HTR-8/SVneo (cell line): ENCODE data around the gene DOK3.
A peak's percentile ranks its signal among the peaks of the same experiment; 100 is the strongest.

Experiments used
- DNase-seq: peaks from one replicate; pipeline ENCODE4 v3.0.0; 2011; ENCODE audit warnings: low spot score, mixed read lengths; ENCODE audit not compliant: insufficient read length
- FAIRE-seq: peaks from 2 replicates; lab custom pipeline; 2011; peaks lifted over from hg19 to GRCh38; lab: Jason Lieb, UNC

The DOK3 gene

DNA sequence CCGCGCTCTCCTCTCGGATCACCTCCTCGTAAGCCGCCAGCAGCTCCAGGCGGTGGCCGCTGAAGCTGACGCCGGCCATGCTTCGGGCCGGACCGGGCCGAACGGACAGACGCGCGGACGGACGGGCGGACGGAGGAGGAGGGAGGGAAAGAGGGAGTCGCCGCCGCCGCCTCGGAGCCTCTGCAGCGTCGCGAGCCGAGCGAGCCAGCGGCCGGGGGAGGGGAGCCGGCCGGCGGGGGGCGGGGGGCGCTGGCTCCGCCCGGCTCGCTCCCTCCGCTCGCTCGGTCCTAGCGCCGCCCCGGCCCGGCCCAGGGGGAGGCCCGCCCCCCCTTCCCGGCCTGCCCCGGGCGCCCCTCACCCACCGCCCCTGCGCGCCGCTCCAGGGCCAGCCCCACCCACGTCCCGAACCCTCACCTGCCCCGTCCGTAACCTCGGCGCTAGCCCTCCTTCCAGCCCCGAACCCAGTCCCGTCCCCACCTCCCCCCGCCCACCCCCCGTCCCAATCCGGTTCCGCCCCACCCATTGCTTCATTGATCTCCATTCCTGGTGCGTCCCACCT is 36.1 kb downstream of the DOK3 start, which contains the start of gene DBN1:
TSS of gene DBN1 (minus strand) at position 192 of the 559 bp plus-strand sequence. CDS start at position 79, 113 bp downstream.
- no peak for DNase-seq
- no peak for FAIRE-seq

DNA sequence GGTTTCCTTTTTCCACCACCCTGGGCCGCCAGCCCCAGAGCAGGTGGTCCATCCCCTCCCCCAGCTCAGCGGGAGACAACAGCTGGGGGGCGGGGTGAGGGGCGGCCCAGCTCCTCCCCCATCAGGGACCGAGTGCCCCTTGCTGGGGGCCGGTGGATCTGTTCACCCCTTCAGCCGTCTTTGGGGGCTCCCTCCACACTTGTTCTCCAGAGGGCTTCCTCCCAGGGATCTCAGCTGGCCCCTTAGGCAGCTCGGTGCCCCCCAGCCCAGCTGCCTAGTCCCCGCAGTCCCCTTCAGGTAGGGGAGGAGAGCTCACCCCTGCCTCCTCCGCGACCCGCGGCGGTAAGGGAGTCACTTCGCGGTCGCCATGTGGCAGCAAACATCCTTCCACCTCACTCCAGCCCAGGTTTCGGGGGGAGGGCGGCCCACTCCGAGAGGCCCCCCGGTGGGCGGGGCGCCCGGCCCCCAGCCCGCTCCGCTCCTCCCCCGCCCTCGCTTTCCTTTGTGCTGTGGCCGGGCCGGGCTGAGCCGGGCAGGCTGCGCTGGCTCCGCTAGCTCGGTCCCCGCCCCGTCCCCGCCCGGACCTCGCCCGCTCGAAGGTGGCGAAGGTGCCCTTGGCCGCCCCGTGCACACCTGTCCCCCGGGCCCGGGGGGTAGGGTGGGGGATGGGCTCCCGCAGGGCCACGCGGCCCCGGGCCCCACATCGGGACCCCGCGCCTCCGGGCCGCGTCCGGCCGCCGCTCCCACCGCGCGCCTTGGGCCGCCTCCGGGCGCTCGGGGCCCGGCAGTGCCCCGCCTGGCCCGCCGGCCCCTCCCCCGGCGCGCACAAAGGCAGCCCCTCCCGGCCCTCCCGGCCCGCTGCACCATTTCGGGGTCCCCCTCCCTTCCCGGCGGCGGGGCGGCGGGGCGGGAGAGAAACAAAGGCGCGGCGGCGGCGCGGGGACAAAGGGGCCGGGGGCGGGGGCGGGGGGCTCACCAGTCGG is 36.9 kb downstream of the DOK3 start:
- DNase-seq (no peak), FAIRE-seq (peak; percentile 65)

DNA sequence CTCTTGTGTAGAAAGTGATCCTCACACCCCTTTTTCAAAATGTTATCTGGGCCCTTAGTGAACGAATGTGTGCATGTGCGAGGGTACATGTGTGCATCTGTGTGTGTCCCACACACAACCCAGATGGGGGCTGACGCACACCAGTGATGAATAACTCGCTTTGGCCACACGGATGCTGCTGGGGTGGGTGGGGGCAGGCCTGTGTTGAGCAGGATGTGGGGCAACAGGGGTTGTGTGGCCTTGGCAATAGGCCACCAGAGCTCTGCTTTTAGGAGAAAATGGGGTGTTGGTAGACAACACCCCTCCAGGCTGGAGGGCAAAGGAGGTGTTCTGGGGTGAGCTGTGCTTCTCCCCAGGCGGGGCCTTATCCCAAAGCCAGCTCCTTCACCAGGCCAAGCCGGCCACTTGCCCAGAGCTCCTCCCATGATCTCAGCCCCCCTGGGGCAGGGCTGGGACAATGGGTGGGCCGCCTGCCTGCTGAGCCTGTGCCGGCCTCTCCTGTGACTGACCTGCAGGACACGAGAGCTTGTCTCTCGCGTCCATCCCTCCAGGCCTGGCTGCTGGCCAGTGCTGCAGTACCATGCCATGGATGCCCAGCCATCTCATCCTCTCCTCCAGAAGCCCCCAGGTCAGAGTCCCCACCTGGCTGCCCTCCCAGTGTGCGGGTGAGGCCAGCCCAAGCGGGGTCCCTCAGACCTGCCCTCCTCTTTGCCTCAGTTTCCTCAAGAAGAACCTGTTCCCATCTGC is 37.8 kb downstream of the DOK3 start:
- no peak for DNase-seq
- FAIRE-seq = no peak

DNA sequence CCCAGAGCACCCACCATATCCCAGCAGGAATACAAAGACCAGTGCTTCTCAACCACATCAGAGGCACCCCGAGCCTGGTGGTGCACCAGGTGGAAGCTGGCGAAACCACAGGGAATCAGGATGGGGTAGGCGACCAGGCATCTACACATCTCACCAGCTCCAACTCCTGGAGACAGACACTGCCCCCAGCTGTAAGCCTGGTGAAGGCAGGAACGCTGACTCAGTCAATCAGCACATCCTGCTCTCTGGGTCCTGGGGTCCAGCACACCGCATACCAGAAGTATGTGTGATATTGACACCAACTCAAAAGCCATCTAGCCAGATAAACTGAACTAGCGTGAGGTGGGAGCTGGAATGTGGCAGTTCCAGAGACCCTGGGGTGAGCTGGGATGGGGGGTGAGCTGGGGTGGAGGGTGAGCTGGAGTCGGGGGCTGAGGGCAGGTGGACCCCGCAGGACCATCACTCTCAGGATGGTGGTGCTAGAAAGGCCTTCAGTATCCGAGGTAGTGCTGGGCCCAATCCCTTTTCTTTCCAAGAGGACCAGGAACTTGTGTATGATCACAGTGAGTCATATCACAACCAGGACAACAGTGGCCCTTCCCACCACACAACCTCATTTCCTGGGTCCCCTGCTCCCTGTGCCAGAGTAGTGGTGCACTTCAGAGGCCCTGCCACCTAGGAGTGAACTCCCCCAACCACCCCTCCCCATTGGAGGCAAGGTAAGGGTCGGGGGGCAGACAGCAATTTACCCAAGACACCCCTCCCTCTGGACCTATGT is 38.7 kb downstream of the DOK3 start:
- FAIRE-seq (no peak), DNase-seq (no peak)

DNA sequence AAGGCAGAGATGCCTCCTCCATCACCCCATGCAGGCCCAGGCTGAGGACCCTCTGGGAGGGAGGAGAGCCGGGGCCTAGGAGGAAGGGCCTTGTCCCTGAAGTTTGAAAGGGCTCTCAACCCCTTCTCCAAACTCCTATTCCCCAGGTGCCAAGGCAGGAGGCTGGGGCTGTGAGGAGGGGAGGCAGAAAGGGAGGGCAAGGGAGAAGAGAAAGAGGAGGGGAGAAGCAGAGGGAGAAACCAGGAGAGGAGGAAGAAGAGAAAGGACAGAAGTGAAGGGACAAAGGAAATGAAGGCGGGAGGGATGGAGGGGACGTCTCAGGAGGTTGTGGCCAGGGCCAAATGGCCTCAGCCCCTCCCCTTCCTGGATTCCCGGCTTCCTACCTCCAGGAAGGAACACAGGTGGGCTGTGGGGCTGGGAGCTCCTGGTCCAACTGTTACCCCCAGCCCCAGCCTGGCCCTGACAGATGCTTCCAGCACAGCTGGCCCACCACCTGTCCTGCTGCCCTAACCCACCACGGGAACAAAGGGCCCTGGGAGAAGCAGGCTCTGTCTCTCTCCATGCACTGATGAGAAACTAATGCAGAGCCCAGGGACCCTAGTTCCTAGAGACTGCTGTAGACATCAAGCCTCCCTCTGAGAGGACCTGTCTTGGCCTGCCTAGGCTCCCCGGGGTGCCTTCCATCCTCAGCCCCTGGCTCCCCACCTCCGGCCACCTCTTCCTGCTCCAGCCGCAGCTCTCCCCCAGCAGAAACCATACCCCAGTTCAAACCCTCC is 39.7 kb downstream of the DOK3 start:
- DNase-seq (no peak), FAIRE-seq (no peak)

DNA sequence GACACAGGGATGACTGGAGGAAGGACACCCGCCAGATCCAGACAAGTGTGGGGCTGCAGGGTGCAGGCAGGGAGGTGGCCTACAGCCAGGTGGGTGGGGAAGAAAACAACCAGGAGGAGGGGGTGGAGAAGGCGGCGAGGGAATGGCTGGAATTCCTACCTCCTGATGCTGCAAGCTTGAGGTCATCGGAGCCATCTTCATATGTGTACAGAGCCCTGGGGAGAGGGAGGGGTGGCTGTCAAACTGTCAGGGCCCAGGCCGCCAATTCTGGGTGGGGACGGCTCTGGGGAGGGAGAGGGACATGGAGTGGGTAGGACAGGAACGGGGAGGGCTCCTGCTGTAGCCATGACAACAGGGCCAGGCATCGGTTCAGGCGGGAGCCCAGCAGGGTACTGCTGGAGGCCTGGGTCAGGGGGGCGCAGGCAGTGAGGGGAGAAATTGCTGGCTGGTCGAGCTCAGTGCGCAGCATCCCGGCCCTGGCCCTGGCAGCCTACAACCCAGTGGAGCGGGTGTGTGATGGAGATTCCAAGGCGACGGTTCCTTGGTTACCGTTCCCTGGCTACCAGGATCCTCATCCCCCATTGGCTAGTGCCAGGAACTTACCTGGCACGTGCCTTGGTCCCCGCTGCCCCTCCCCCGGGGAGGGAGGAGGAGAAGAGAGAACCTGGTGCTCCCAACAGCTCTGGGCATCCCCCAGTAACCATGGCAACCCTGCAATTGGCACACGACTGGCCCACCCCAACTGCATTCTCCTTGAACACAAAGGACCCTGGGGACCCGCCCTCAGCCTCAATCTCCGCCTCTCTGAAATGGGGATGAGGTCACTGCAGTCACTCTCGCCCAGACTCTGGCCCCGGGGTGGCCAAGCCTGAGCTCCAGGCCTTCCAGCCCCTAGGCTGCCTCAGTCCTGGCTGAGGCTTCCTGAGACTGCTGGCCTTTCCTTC is 40.7 kb downstream of the DOK3 start:
- FAIRE-seq = peak; percentile 4
- DNase-seq = no peak

DNA sequence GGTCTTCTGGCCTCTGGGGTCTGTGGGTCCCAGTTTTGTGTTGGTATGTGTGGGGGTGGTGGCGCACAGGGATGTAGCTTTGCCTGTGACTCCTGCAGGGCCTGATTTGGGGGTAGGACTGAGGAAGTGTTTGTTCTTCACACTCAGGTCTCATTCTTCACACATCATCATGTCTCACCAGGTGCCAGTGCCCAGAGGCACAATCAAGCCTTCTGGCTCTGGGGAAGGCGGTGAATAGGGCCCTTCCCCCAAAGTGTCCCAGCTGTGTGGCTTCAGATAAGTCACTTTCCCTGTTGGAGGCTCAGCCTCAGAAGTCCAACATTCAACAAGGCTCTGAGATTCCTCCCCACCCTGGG is 41.3 kb downstream of the DOK3 start:
- no peak for DNase-seq
- no peak for FAIRE-seq

DNA sequence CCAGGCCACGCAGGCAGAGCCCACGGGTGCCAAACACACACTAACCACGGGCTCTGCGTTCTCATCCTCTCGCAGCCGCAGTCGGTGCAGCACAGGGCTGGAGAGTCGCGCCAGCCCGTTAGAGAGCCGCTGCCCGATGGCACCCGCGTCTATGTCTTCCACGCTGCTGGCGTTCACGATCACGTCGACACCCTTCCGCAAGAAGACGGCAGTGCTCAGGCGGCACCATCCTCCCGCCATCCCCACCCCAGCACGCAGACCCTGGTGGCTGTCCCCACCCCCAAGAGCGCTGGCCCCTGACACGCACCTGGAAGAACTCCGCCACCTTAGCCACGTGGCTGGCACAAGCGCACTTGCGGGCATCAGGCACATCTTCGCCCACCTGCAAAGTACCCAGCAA is 42.2 kb downstream of the DOK3 start:
- no peak for FAIRE-seq
- no peak for DNase-seq

DNA sequence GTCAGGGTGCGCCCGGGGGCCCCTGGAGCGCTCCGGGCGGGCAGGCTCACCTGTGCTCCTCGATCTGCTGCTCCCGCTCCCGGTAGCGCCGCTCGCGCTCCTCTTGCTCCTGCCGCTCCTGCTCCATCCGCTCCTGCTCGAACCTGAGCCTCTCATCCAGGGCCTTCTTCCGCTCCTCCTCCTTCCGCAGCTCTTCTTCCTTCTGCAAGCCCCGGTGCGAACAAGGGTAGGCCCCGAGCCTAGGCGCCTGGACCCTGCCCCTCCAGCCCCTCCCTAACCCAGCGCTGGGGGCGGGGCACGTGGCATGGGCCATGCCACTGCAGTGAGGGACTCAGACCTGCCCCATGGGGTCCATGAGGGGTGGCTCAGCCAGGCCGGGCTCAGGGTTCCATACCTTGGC is 42.8 kb downstream of the DOK3 start:
- FAIRE-seq (no peak), DNase-seq (no peak)

DNA sequence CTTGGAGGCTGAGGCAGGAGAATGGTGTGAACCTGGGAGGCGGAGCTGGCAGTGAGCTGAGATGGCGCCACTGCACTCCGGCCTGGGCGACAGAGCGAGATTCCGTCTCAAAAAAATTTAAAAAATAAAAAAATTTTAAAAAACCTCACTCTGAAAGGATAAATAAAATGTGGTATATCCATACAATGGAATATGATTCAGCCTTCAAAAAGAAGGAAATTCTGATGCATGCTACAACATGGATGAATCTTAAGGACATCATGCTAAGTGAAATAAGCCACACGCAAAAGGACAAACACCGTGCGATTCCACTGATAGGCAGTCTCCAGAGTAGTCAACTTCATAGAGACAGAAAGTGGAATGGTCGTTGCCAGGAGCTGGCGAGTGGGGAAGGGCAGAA is 44.6 kb downstream of the DOK3 start:
- FAIRE-seq = no peak
- DNase-seq = no peak

DNA sequence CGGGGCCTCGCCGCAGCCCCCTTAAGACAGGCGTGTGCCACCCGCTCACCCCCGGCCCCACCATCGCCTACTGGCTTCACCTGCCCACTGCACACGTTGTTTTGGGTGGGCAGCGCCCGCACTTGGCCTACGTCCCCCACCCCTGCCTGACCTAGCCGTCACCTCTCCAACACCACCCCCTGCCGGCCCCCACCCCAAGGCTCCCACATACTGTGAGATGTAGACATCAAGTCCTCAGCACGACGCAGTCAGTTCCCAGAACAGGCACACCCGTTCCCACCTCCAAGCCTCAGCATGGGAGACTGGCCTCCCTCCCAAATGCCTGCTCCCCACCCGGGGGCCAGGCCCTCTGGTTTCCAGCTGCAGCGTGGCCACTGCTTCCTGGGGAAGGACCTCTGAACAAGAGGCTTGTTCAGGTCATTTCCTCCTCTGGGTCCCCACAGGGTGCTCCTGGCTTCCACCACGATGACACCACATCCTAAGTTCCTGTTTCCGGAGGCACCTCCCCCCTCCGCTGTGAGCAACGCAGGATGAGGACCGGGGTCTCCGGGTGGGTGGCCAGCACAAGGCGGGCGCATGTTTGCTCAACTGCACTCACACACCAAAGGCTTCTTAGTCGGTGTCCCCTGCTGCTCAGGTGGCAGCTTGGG is 47.5 kb downstream of the DOK3 start:
- FAIRE-seq = no peak
- no peak for DNase-seq

DNA sequence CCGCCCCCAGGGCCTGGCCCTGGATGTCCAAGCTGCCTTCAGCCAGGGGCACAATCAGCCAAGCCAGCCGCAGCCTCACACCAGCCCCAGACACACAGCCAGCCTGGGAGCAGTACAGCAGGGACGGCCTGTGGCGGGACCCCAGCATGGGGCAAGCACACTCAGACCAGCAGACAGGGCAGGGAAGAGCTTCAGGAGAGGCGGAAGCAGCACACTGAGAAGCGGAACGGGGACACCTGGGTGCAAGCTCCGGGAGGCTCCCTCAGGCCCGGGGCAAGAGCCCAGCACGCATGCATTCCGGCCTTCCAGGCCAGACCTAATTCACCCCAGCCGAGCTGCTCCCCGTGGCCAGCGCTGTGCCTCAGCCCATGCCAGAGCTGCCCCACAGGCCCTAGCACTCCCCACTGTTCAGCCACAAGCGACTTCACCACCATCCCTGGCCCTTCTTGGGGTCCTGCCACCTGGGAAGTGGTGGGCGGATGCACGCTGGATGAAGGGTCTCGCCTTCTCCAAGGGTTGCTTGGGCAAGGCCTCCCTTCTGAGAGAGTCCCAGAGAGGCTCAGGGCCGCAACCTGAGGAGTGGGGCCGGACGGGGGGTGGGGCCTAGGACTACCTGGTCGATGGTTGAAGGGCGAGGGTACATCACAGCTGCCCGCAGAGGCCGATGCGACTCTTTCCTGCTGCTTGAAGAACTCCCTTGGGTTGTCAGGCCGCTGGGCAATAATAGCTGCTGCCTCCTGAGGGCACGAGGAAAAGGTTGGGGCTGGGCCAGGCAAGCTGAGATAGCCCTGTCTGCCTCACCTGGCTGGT is 49.6 kb downstream of the DOK3 start:
- no peak for DNase-seq
- no peak for FAIRE-seq

DNA sequence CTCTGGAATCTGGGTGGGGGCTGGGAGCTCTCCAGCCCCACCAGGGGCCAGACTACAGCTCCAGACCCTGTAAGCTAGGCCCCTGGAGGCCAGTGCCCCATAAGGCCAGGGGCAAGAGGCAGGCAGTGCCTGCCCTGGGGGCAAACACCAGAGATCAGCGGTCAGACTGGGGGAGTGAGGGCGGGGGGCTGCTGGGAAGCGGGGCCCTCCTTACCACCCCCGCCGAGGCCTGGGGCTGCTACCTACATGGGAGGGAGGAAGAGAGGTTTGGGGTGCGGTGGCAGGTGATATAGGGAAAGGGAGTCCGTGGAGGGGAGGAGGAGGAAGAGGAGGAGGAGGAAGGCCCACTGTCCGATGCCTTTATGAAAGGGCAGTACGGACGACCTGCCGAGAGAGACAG is 50.3 kb downstream of the DOK3 start:
- no peak for DNase-seq
- no peak for FAIRE-seq

DNA sequence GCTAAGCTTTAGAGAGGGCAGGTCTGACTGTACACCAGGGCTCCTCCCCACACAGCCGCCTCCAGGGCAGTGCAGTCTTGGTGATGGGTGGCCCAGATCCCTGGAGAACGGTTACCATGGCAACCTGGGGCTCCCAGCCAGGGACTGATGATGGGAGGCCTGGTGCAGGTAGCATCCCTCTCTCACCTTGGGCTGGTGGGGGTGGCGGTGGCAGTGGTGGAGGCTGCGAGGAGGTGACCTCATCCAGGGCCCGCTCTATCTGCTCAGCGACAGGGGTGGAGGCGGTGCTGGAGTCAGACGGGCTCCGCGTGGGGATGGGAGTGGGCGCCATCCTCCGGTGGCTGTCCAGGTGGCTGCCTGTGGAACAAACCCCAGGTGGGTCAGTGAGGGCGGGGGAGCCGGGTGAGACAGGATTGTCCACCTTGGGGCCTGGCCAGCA is 50.7 kb downstream of the DOK3 start:
- no peak for FAIRE-seq
- DNase-seq = no peak

DNA sequence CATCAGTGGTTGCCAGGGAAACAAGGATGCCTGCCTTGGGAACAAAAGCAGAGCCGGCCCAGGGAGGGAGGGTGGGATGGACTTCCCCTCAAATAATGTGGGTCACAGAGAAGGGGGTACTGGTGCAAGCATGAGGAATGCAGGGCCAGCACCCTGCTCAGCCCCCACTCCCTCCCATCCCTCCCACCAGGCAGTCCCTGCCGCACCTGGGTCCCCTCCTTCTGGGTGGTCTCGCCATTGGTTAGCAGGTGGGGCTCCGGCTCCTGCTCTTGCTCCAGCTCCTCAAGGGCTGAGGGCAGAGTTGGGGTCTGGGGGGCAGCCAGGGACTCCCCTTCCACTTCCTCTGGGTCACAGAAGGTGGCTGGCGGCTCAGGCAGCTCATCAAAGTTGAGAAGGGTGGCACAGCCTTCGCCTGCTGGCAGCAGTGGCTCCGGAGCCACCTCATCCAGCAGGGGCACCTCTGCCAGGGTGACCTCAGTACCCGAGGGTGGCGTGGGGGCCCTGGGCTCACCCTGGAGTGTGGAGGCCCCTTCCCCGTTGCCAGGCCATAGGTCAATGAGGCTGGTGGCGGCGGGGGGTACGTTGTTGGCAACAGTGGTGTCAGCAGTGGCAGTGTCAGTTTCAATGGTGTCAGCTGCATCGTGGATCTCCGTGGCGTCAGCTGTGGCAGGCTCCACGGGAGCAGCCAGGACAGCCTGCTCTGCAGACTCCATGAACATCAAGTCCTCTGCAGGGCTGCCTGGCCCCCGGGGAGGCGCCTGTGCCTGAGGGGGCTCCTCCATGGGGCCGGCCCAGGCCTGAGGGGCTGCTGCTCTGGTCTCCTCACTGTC is 51.6 kb downstream of the DOK3 start:
- FAIRE-seq = no peak
- DNase-seq = no peak
